HG03103 (cell line): ENCODE measurements around the gene FKBP2.

ENCODE experiments used
- ATAC-seq: cut with Tn5 transposase; IDR thresholded peaks from one replicate; pipeline ENCODE4 v1.9.1; 2021; ENCODE audit warnings: low read depth; ENCODE audit not compliant: unreplicated experiment

FKBP2 gene

GRCh38 chr11:64246871-64247728, 6.2 kb downstream of the FKBP2 start, which contains the start of gene PPP1R14B:
TSS of gene PPP1R14B (minus strand) at chr11:64246943. CDS start at chr11:64246673, 270 bp downstream.
- no peak for ATAC-seq

GRCh38 chr11:64247729-64248531, 7.0 kb downstream of the FKBP2 start:
- no peak for ATAC-seq

GRCh38 chr11:64248578-64248977, 7.7 kb downstream of the FKBP2 start:
- ATAC-seq: no peak

- ATAC-seq: no peak
These were observed 8.1 kb downstream of the FKBP2 start for GRCh38 chr11:64249038-64249437.

- ATAC-seq: no peak
These were observed 8.9 kb downstream of the FKBP2 start for GRCh38 chr11:64249563-64250414.

GRCh38 chr11:64250415-64251015, 9.6 kb downstream of the FKBP2 start:
- ATAC-seq: no peak

GRCh38 chr11:64251016-64251752, 10.3 kb downstream of the FKBP2 start, which contains the start of gene PLCB3:
TSS of gene PLCB3 (plus strand) at chr11:64251530. CDS start at chr11:64251650, 120 bp downstream.
- ATAC-seq: no peak

- ATAC-seq: no peak
These were observed 10.8 kb downstream of the FKBP2 start for GRCh38 chr11:64251753-64252002.

GRCh38 chr11:64252003-64252872, 11.3 kb downstream of the FKBP2 start:
- no peak for ATAC-seq

- ATAC-seq: no peak
These were observed 12.1 kb downstream of the FKBP2 start for GRCh38 chr11:64253043-64253442.

GRCh38 chr11:64253481-64253880, 12.6 kb downstream of the FKBP2 start:
- ATAC-seq: no peak

- no peak for ATAC-seq
These were observed 13.4 kb downstream of the FKBP2 start for GRCh38 chr11:64254326-64254725.

- no peak for ATAC-seq
These were observed 14.5 kb downstream of the FKBP2 start for GRCh38 chr11:64255135-64256128.

GRCh38 chr11:64256300-64256699, 15.4 kb downstream of the FKBP2 start:
- no peak for ATAC-seq

GRCh38 chr11:64258356-64258755, 17.5 kb downstream of the FKBP2 start:
- ATAC-seq: no peak

- ATAC-seq: no peak
These were observed 18.1 kb downstream of the FKBP2 start for GRCh38 chr11:64258946-64259532.

GRCh38 chr11:64259533-64260067, 18.7 kb downstream of the FKBP2 start:
- no peak for ATAC-seq
